Transverse colon (tissue), 4 donors: Measurements from ENCODE around the gene EPHA2. TPM values are rescaled to one million over a fixed set of nuclear protein-coding genes. Genes with fewer than 3 reads are reported as not detected.

Experiments
- DNase-seq: peaks from one replicate; pipeline ENCODE4 v3.0.0-alpha.2; 2019
- H3K27ac ChIP-seq, 4 donors: fragments of 200-600 bp; sonication (generic); 2 replicates each; pipeline ENCODE4 v1.5.1; 2016 to 2018; ENCODE audit warnings: inconsistent platforms in 4 of 4
- H3K27me3 ChIP-seq: fragments of 200-600 bp; sonication (generic); 2 replicates; pipeline ENCODE4 v1.5.1; 2017; ENCODE audit warnings: inconsistent platforms
- H3K36me3 ChIP-seq, 4 donors: fragments of 200-600 bp; sonication (generic); 2 replicates each; pipeline ENCODE4 v1.5.1; 2017 to 2019; ENCODE audit warnings: inconsistent platforms in 4 of 4
- H3K4me1 ChIP-seq, 4 donors: fragments of 200-600 bp; sonication (generic); 2 replicates each; pipeline ENCODE4 v1.5.1; 2017 to 2020; ENCODE audit warnings: inconsistent platforms in 4 of 4
- H3K4me3 ChIP-seq, 4 donors: fragments of 200-600 bp; sonication (generic); 1 replicate in 1 of 4; 2 replicates in 3 of 4; pipeline versions ENCODE4 v1.5.1 to v1.6.1; 2017 to 2019; ENCODE audit warnings: inconsistent platforms in 4 of 4
- H3K9me3 ChIP-seq, 2 donors: fragments of 200-600 bp; sonication (generic); 2 replicates each; pipeline ENCODE4 v1.5.1; 2017 to 2019; ENCODE audit warnings: inconsistent platforms in 2 of 2
- EP300 ChIP-seq: sonication (generic); formaldehyde crosslinking; IDR thresholded peaks from one replicate; pipeline ENCODE4 v1.6.1; 2017; ENCODE audit warnings: antibody characterized with exemption, low read depth
- POLR2A ChIP-seq: fragments of 450-650 bp; IDR thresholded peaks from one replicate; pipeline ENCODE4 v1.6.1; 2016; ENCODE audit warnings: antibody characterized with exemption, mild to moderate bottlenecking, moderate library complexity
- POLR2AphosphoS5 ChIP-seq, 3 donors: sonication (generic); formaldehyde crosslinking; IDR thresholded peaks; one replicate each; pipeline ENCODE4 v1.6.1; 2016; ENCODE audit warnings: antibody characterized with exemption in 3 of 3
- WGBS, 2 donors: methylation state at CpG; one replicate each; pipeline ENCODE4 v1.1.5; 2018; ENCODE audit warnings: low coverage in 1 of 2; 5-methylcytosine and 5-hydroxymethylcytosine counted together
- in situ Hi-C, 4 donors: fragments of 200-750 bp; cut with MboI; loops; one replicate each; pipeline versions ENCODE4 v1.15.0 to v1.15.1; 2017; ENCODE audit warnings: low sequenced_read_pairs in 3 of 4, low pct_ligation_motif_present in 1 of 4, low pct_unique_long_range_greater_than_20kb in 1 of 4
- intact Hi-C: fragments of 100-400 bp; cut with DNase I; formaldehyde crosslinking; loops from one replicate; pipeline ENCODE4 v1.15.1; 2023; ENCODE audit warnings: low total_unique reads
- total RNA-seq, 4 donors: library from RNA; depleted of rRNA; stranded (reverse); fragments of >200 nt; gene quantifications; one replicate each; pipeline ENCODE4 v1.1.0, GENCODE V29; 2016
- TF ChIP-seq, protein P1 (sequence below), 5 experiments: fragments of 200-600 bp in 3 of 5; fragments of 450-650 bp in 2 of 5; sonication (generic) in 3 of 5; IDR thresholded peaks; 1 replicate in 2 of 5; 2 replicates in 3 of 5; pipeline ENCODE4 v1.5.1; 2016 to 2017; ENCODE audit warnings: antibody characterized with exemption in 5 of 5, inconsistent platforms in 3 of 5, mild to moderate bottlenecking in 2 of 5, moderate library complexity in 1 of 5

The EPHA2 gene
- total RNA-seq, 4 donors from 2014 or later, result 2.6 to 68.8 (median 30.5) TPM

DNA sequence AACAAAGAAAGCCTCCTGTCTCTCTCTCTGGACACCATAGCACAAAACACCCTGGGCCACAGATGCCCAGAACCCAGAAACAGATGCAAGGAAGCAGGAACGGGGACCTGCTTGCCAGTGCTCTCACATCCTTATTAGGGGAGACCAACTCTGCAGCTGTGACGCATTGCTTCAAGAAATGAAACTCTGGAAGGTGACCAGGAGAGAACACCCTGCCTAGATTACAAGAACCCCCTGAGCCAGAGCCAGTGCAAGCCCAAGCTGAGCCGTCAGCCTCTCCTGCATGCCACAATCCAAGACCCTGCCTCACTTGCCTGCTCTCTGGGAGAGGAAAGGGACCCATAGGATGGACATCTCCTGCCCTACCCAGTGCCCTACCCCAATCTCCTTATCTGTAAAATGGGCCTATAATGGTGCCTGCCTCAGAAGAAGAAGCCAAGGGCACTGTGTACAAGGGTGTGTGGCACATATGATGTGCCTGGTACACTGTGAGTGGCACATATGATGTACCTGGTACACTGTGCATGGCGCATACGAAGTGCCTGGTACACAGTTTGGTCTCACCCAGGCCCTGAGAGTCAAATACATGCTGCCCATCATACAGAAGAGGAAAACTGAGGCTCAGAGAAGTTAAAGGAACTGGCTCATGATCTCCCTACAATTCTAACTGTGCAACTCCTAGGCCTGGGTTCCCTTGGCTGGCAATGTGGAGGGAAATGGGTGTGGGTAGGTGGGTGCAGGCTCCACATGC lies 65.6 kb downstream of the EPHA2 start:
- TF ChIP-seq POLR2A (no peak), POLR2AphosphoS5 (IDR thresholded peaks at IDR 0.05) (no peak), EP300 (no peak)
- TF ChIP-seq, protein P1, sequence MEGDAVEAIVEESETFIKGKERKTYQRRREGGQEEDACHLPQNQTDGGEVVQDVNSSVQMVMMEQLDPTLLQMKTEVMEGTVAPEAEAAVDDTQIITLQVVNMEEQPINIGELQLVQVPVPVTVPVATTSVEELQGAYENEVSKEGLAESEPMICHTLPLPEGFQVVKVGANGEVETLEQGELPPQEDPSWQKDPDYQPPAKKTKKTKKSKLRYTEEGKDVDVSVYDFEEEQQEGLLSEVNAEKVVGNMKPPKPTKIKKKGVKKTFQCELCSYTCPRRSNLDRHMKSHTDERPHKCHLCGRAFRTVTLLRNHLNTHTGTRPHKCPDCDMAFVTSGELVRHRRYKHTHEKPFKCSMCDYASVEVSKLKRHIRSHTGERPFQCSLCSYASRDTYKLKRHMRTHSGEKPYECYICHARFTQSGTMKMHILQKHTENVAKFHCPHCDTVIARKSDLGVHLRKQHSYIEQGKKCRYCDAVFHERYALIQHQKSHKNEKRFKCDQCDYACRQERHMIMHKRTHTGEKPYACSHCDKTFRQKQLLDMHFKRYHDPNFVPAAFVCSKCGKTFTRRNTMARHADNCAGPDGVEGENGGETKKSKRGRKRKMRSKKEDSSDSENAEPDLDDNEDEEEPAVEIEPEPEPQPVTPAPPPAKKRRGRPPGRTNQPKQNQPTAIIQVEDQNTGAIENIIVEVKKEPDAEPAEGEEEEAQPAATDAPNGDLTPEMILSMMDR (IDR thresholded peaks at IDR 0.05), result no peak
- H3K9me3 ChIP-seq, result no peaks in the 10 kb centered on the region
- H3K4me3 ChIP-seq, result no peak overlapping the region
- no peaks in the 10 kb centered on the region for H3K4me1 ChIP-seq
- no peak overlapping the region for H3K27ac ChIP-seq
- 82% methylated on average over 5 of the region's 5 CpGs; no CpG with 5 or more reads in 1 of the 2 donors for WGBS, 2 donors
- no peaks in the 10 kb centered on the region for H3K36me3 ChIP-seq
- intact Hi-C loops, result no loop called here
- H3K27me3 ChIP-seq, result no peaks in the 10 kb centered on the region
- in situ Hi-C loops, result loop anchor here in 1 of 4 donors (25.0 kb wide), 1 partner anchor 272 kb away; the partner anchor contains the start of genes FBXO42 and SZRD1
- no peak for DNase-seq

DNA sequence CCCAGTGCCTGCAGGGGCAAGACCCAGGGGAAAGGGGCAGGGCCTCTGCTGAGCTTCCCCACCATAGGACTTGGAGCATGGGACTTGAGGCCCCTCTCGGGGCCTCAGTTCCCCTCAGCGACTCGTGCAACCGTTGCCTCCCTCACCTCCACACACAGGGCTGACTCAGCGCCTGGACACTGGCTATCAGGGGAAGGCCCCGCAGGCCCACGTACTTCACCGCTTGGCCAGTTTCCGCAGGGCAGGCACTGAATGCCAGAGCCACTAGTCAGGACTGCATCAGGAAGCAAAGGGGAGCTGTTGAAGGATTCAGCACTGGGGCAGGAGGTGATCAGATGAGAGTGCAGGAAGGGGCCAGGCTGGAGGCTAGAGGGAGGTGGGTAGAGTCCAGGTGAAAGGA lies 66.9 kb downstream of the EPHA2 start:
- intact Hi-C loops, result no loop called here
- Histone ChIP-seq H3K27ac (no peak overlapping the region), H3K36me3 (no peaks in the 10 kb centered on the region), H3K4me1 (no peaks in the 10 kb centered on the region), H3K9me3 (no peaks in the 10 kb centered on the region), H3K4me3 (no peak overlapping the region), H3K27me3 (no peaks in the 10 kb centered on the region)
- 86% methylated on average over 9 of the region's 9 CpGs; no CpG with 5 or more reads in 1 of the 2 donors for WGBS, 2 donors
- in situ Hi-C loops, result loop anchor here in 2 of 4 donors (10.0 to 25.0 kb wide), 2 partner anchors 273 to 276 kb away; partner anchors contain the start of genes SZRD1 (in 2 of the 2) and FBXO42 (in 1 of the 2)
- DNase-seq, result no peak
- no peak for TF ChIP-seq POLR2A
- TF ChIP-seq EP300, result no peak
- no peak for TF ChIP-seq POLR2AphosphoS5 (IDR thresholded peaks at IDR 0.05)
- TF ChIP-seq, protein P1 (IDR thresholded peaks at IDR 0.05), result no peak

DNA sequence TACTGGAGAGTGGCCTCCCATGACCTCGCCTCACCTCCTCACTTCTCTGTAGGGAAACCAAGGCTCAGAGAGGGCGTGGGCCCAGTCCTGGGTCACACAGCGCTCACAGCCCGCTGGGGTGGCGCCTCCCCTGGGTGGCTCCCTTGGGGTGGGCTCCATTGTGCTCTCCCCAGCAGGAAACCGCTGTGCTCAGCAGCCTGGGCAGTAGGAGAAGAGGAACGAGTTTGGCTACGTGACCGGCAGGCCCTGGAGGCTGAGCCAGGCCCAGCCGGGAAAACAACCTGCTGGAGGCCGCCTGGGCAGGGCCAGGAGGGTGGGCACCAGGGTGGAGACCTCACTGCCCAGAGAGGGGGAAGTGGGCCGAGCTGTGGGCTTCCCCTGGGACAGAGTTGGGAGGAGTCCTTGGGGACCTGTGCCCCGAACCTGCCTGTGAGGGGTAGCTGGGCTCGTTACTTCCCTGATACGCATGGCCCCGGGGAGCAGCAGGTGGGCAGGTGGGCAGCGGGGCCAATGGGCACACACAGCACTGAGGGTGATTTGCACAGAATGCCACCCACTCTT lies 67.4 kb downstream of the EPHA2 start:
- TF ChIP-seq, protein P1 (IDR thresholded peaks at IDR 0.05), result no peak
- no peak for TF ChIP-seq EP300
- TF ChIP-seq POLR2AphosphoS5 (IDR thresholded peaks at IDR 0.05), result no peak
- TF ChIP-seq POLR2A, result no peak
- H3K27ac ChIP-seq, result no peak overlapping the region
- H3K4me3 ChIP-seq, result no peak overlapping the region
- no peaks in the 10 kb centered on the region for H3K36me3 ChIP-seq
- H3K27me3 ChIP-seq, result no peaks in the 10 kb centered on the region
- H3K9me3 ChIP-seq, result no peaks in the 10 kb centered on the region
- no peak for DNase-seq
- intact Hi-C loops (no loop called here), in situ Hi-C loops (loop anchor here in 2 of 4 donors (10.0 to 25.0 kb wide), 2 partner anchors 274 to 276 kb away; partner anchors contain the start of genes SZRD1 (in 2 of the 2) and FBXO42 (in 1 of the 2))
- 85% methylated on average over 17 of the region's 17 CpGs; no CpG with 5 or more reads in 1 of the 2 donors for WGBS, 2 donors
- peaks cover 0 to 4% (median under 1%) of the 10 kb centered on the region in 4 donors for H3K4me1 ChIP-seq

DNA sequence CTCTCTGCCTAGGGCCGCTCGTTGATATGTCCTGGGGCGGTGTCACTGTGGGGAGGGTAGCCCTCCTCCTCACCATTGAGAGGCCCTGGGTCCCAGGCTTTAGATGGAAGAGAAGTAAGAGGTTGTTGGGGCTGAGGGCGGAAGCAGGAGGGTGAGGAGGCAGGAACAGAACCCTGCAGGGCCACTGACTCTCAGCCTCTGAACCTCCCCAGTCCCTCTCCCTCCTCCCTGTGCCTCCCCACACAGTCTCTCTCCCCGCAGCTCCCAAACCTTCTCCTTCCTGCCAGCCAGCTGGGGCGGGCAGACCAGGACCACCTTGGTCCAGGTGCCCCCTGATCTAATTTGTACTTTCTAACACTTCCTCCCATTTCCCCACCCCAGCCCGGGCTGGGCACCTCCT lies 68.1 kb downstream of the EPHA2 start:
- 64 to 100% methylated on average over 1 to 7 of the region's 7 CpGs for WGBS, 2 donors
- in situ Hi-C loops (loop anchor here in 2 of 4 donors (10.0 to 25.0 kb wide), 2 partner anchors 275 to 277 kb away; partner anchors contain the start of genes SZRD1 (in 2 of the 2) and FBXO42 (in 1 of the 2)), intact Hi-C loops (no loop called here)
- Histone ChIP-seq H3K27ac (no peak overlapping the region), H3K9me3 (no peaks in the 10 kb centered on the region), H3K4me3 (no peak overlapping the region), H3K36me3 (no peaks in the 10 kb centered on the region), H3K4me1 (peaks cover 2 to 11% (median 4%) of the 10 kb centered on the region in 4 donors), H3K27me3 (no peaks in the 10 kb centered on the region)
- no peak for TF ChIP-seq EP300
- no peak for TF ChIP-seq POLR2AphosphoS5 (IDR thresholded peaks at IDR 0.05)
- TF ChIP-seq, protein P1 (IDR thresholded peaks at IDR 0.05), result no peak
- no peak for TF ChIP-seq POLR2A
- DNase-seq, result no peak
